GM23338 (cell line): ENCODE results near the gene PLPP4. TPM values are rescaled to one million over a fixed set of nuclear protein-coding genes. Genes with fewer than 3 reads are reported as not detected.

Source experiments
- ATAC-seq: fragments of 200-7000 bp; cut with Tn5 transposase; 3 replicates; pipeline ENCODE4 v1.9.1; 2020
- DNase-seq: peaks from one replicate; pipeline ENCODE4 v3.0.0-alpha.2; 2015; ENCODE audit warnings: low spot score
- H2AFZ ChIP-seq: fragments of 200-600 bp; sonication (generic); 2 replicates; pipeline ENCODE4 v1.8.0; 2016; ENCODE audit warnings: antibody characterized with exemption, mild to moderate bottlenecking, moderate library complexity
- H3F3A ChIP-seq: fragments of 200-600 bp; sonication (generic); replicated peaks from 2 replicates; pipeline ENCODE4 v1.8.0; 2017; ENCODE audit warnings: antibody characterized with exemption, mixed run types, low read depth
- H3K27ac ChIP-seq: fragments of 200-600 bp; sonication (generic); 2 replicates; pipeline ENCODE4 v1.6.1; 2016; ENCODE audit warnings: low read depth
- H3K27me3 ChIP-seq: fragments of 200-600 bp; sonication (generic); 2 replicates; pipeline ENCODE4 v1.8.0; 2016; ENCODE audit warnings: mild to moderate bottlenecking, mixed run types, moderate library complexity; ENCODE audit not compliant: insufficient read depth
- H3K36me3 ChIP-seq: fragments of 200-600 bp; sonication (generic); 2 replicates; pipeline ENCODE4 v1.8.0; 2016; ENCODE audit warnings: mild to moderate bottlenecking; ENCODE audit not compliant: insufficient read depth
- H3K4me1 ChIP-seq: fragments of 200-600 bp; sonication (generic); 2 replicates; pipeline ENCODE4 v1.8.0; 2016; ENCODE audit warnings: mild to moderate bottlenecking, moderate library complexity; ENCODE audit not compliant: insufficient read depth
- H3K4me2 ChIP-seq: fragments of 200-600 bp; sonication (generic); 2 replicates; pipeline ENCODE4 v1.7.1; 2017; ENCODE audit warnings: mixed run types
- H3K4me3 ChIP-seq: fragments of 200-600 bp; sonication (generic); 2 replicates; pipeline ENCODE4 v1.6.1; 2016; ENCODE audit warnings: mixed run types
- H3K79me2 ChIP-seq: fragments of 200-600 bp; sonication (generic); replicated peaks from 2 replicates; pipeline ENCODE4 v1.8.0; 2017; ENCODE audit warnings: mild to moderate bottlenecking; ENCODE audit not compliant: insufficient read depth
- H3K9me2 ChIP-seq: fragments of 200-600 bp; sonication (generic); 2 replicates; pipeline ENCODE4 v1.8.0; 2017; ENCODE audit not compliant: insufficient read depth
- H4K20me1 ChIP-seq: fragments of 200-600 bp; sonication (generic); replicated peaks from 2 replicates; pipeline ENCODE4 v1.8.0; 2017; ENCODE audit warnings: mild to moderate bottlenecking; ENCODE audit not compliant: insufficient read depth
- H3K27ac Mint-ChIP-seq: 2 replicates; pipeline ENCODE4 v1.8.0; 2020; ENCODE audit warnings: inconsistent platforms, mild to moderate bottlenecking, moderate library complexity, mixed read lengths
- H3K27me3 Mint-ChIP-seq: 3 replicates; pipeline ENCODE4 v1.8.0; 2022; ENCODE audit warnings: low read depth, mild to moderate bottlenecking, moderate library complexity, mixed read lengths, inconsistent platforms; ENCODE audit not compliant: insufficient read depth, poor library complexity
- H3K36me3 Mint-ChIP-seq: 3 replicates; pipeline ENCODE4 v1.8.0; 2021; ENCODE audit warnings: low read depth, mild to moderate bottlenecking, inconsistent platforms, moderate library complexity, mixed read lengths
- H3K4me1 Mint-ChIP-seq: 3 replicates; pipeline ENCODE4 v1.8.0; 2020; ENCODE audit warnings: mild to moderate bottlenecking, inconsistent platforms, mixed read lengths
- H3K4me3 Mint-ChIP-seq: 3 replicates; pipeline ENCODE4 v1.8.0; 2021; ENCODE audit warnings: moderate library complexity, mild to moderate bottlenecking, inconsistent platforms, mixed read lengths
- H3K9me3 Mint-ChIP-seq: 3 replicates; pipeline ENCODE4 v1.8.0; 2020; ENCODE audit warnings: moderate library complexity, mild to moderate bottlenecking, inconsistent platforms, mixed read lengths
- JUNB ChIP-seq: IDR thresholded peaks from one replicate; pipeline ENCODE4 v1.6.1; 2016; ENCODE audit warnings: antibody characterized with exemption; ENCODE audit not compliant: unreplicated experiment
- NANOG ChIP-seq: IDR thresholded peaks from 2 replicates; pipeline ENCODE4 v1.6.1; 2016; ENCODE audit warnings: antibody characterized with exemption, borderline replicate concordance
- POLR2AphosphoS5 ChIP-seq: IDR thresholded peaks from 2 replicates; pipeline ENCODE4 v1.6.1; 2016; ENCODE audit warnings: antibody characterized with exemption, low read depth
- STAT1 ChIP-seq: IDR thresholded peaks from one replicate; pipeline ENCODE4 v1.6.1; 2016; ENCODE audit warnings: antibody characterized with exemption; ENCODE audit not compliant: unreplicated experiment
- ZNF114 ChIP-seq: fragments of 250-450 bp; sonication (Bioruptor Pico); IDR thresholded peaks from 2 replicates; pipeline ENCODE4 v1.5.0; 2020; ENCODE audit warnings: mild to moderate bottlenecking, moderate library complexity
- ZNF331 ChIP-seq: fragments of 250-450 bp; sonication (Bioruptor Pico); IDR thresholded peaks from 2 replicates; pipeline ENCODE4 v1.5.0; 2020; ENCODE audit warnings: low read depth, mild to moderate bottlenecking, moderate library complexity
- polyA plus RNA-seq: library from polyadenylated mRNA; unstranded; fragments of >200 nt; fragmentation: Nextera tagmentation; extraction: Ambion mirVana; gene quantifications from 2 replicates; pipeline ENCODE4 v1.2.1, GENCODE V29; 2016
- total RNA-seq: library from RNA; depleted of rRNA; stranded (reverse); fragments of >200 nt; shearing (Covaris generic); gene quantifications from 2 replicates; pipeline ENCODE4 v1.2.3, GENCODE V29; 2014
- TF ChIP-seq, protein P1 (sequence below): IDR thresholded peaks from one replicate; pipeline ENCODE4 v1.6.1; 2018; ENCODE audit warnings: antibody characterized with exemption; ENCODE audit not compliant: unreplicated experiment
- TF ChIP-seq, protein P2 (sequence below): fragments of 250-450 bp; sonication (Bioruptor Pico); IDR thresholded peaks from 2 replicates; pipeline ENCODE4 v1.5.0; 2020; ENCODE audit warnings: mild to moderate bottlenecking, moderate library complexity

The PLPP4 gene
- total and polyA plus RNA-seq, 2 experiments from 2014 or later: 0.24 to 0.31 TPM

DNA sequence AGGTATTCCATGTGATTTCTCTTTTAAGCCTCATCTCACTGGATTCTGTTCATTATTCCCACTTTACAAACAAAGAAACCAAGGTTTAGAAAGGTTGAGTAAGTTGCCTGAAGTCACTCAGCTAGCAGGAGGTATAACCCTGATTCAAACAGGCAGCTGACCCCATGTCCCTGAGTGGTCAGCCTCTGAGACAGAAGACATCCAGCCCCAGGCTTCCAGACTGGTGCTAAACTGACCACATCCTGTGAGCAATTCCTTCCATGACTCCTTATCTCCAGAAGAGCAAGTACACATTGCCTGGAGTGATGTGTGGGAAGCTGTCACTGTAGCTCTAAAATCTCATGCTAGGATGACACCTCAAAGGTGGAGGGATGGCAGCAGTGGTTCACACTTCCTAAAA, 3.7 kb downstream of the PLPP4 start:
- Mint-ChIP-seq H3K36me3 (no peaks in the 10 kb centered on the region), H3K27me3 (peaks cover 31% of the 10 kb centered on the region), H3K9me3 (no peaks in the 10 kb centered on the region), H3K27ac (no peak overlapping the region), H3K4me1 (peaks cover 8% of the 10 kb centered on the region), H3K4me3 (no peak overlapping the region)
- Histone ChIP-seq H3K4me3 (no peak overlapping the region), H3F3A (no peaks in the 10 kb centered on the region), H3K79me2 (no peaks in the 10 kb centered on the region), H3K9me2 (no peaks in the 10 kb centered on the region), H2AFZ (no peak overlapping the region), H4K20me1 (no peaks in the 10 kb centered on the region), H3K27me3 (peaks cover 37% of the 10 kb centered on the region), H3K36me3 (no peaks in the 10 kb centered on the region), H3K4me2 (no peak overlapping the region), H3K4me1 (0 out of 2 replicates have a peak, but pooled peaks cover 3% of the 10 kb centered on the region), H3K27ac (no peak overlapping the region)
- DNase-seq: no peak
- no peak for ATAC-seq
- TF ChIP-seq, protein P1, sequence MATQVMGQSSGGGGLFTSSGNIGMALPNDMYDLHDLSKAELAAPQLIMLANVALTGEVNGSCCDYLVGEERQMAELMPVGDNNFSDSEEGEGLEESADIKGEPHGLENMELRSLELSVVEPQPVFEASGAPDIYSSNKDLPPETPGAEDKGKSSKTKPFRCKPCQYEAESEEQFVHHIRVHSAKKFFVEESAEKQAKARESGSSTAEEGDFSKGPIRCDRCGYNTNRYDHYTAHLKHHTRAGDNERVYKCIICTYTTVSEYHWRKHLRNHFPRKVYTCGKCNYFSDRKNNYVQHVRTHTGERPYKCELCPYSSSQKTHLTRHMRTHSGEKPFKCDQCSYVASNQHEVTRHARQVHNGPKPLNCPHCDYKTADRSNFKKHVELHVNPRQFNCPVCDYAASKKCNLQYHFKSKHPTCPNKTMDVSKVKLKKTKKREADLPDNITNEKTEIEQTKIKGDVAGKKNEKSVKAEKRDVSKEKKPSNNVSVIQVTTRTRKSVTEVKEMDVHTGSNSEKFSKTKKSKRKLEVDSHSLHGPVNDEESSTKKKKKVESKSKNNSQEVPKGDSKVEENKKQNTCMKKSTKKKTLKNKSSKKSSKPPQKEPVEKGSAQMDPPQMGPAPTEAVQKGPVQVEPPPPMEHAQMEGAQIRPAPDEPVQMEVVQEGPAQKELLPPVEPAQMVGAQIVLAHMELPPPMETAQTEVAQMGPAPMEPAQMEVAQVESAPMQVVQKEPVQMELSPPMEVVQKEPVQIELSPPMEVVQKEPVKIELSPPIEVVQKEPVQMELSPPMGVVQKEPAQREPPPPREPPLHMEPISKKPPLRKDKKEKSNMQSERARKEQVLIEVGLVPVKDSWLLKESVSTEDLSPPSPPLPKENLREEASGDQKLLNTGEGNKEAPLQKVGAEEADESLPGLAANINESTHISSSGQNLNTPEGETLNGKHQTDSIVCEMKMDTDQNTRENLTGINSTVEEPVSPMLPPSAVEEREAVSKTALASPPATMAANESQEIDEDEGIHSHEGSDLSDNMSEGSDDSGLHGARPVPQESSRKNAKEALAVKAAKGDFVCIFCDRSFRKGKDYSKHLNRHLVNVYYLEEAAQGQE: no peak
- no peak for TF ChIP-seq STAT1

DNA sequence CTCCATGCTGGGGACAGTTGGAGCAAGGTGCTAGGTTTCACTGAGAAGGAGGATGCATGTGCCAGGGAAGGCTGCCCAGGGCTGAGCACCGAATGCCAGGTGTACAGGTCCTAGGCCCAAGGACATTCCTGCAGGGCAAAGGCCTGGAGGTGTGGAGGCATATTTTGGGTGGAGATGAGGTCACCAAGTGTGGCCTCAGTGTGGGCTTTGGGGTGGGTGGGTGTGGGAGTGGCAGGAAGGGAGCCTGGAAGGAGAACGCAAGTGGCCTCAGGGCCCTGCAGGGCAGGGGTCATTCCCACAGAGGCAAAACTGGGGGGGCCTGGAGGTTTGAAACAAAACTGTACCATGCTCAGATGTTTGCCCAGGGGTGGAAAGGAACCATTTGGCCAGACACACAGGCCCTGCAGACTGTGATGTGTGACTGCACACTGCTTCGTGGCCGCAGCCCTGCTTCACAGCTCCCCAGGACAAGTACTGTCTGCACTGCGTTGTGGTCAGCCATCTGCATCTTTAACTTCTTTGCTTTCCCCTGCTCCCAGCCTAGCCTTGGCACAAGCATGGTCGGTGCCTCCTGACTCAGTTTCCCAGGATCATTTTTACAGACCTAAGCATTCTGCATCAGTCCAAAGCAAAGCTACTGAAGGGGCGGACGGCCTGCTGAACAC, 5.1 kb downstream of the PLPP4 start:
- H3K27ac ChIP-seq: no peak overlapping the region
- H3K36me3 ChIP-seq: no peaks in the 10 kb centered on the region
- no peak overlapping the region for H2AFZ ChIP-seq
- Mint-ChIP-seq H3K27me3 (peaks cover 21% of the 10 kb centered on the region), H3K36me3 (no peaks in the 10 kb centered on the region), H3K9me3 (no peaks in the 10 kb centered on the region), H3K27ac (no peak overlapping the region), H3K4me3 (no peak overlapping the region), H3K4me1 (no peaks in the 10 kb centered on the region; the same call in 2 of the 3 replicates)
- peaks cover 26% of the 10 kb centered on the region for H3K27me3 ChIP-seq
- no peaks in the 10 kb centered on the region for H3K79me2 ChIP-seq
- H4K20me1 ChIP-seq: no peaks in the 10 kb centered on the region
- no peak for ATAC-seq
- no peaks in the 10 kb centered on the region for H3F3A ChIP-seq
- DNase-seq: no peak
- H3K9me2 ChIP-seq: no peaks in the 10 kb centered on the region
- H3K4me3 ChIP-seq: no peak overlapping the region
- no peaks in the 10 kb centered on the region for H3K4me1 ChIP-seq
- no peak overlapping the region for H3K4me2 ChIP-seq
- TF ChIP-seq, protein P1: no peak
- no peak for TF ChIP-seq ZNF114 (CRISPR knock-in tag)
- no peak for TF ChIP-seq NANOG
- TF ChIP-seq ZNF331 (CRISPR knock-in tag): no peak
- TF ChIP-seq POLR2AphosphoS5: no peak
- TF ChIP-seq, protein P2, sequence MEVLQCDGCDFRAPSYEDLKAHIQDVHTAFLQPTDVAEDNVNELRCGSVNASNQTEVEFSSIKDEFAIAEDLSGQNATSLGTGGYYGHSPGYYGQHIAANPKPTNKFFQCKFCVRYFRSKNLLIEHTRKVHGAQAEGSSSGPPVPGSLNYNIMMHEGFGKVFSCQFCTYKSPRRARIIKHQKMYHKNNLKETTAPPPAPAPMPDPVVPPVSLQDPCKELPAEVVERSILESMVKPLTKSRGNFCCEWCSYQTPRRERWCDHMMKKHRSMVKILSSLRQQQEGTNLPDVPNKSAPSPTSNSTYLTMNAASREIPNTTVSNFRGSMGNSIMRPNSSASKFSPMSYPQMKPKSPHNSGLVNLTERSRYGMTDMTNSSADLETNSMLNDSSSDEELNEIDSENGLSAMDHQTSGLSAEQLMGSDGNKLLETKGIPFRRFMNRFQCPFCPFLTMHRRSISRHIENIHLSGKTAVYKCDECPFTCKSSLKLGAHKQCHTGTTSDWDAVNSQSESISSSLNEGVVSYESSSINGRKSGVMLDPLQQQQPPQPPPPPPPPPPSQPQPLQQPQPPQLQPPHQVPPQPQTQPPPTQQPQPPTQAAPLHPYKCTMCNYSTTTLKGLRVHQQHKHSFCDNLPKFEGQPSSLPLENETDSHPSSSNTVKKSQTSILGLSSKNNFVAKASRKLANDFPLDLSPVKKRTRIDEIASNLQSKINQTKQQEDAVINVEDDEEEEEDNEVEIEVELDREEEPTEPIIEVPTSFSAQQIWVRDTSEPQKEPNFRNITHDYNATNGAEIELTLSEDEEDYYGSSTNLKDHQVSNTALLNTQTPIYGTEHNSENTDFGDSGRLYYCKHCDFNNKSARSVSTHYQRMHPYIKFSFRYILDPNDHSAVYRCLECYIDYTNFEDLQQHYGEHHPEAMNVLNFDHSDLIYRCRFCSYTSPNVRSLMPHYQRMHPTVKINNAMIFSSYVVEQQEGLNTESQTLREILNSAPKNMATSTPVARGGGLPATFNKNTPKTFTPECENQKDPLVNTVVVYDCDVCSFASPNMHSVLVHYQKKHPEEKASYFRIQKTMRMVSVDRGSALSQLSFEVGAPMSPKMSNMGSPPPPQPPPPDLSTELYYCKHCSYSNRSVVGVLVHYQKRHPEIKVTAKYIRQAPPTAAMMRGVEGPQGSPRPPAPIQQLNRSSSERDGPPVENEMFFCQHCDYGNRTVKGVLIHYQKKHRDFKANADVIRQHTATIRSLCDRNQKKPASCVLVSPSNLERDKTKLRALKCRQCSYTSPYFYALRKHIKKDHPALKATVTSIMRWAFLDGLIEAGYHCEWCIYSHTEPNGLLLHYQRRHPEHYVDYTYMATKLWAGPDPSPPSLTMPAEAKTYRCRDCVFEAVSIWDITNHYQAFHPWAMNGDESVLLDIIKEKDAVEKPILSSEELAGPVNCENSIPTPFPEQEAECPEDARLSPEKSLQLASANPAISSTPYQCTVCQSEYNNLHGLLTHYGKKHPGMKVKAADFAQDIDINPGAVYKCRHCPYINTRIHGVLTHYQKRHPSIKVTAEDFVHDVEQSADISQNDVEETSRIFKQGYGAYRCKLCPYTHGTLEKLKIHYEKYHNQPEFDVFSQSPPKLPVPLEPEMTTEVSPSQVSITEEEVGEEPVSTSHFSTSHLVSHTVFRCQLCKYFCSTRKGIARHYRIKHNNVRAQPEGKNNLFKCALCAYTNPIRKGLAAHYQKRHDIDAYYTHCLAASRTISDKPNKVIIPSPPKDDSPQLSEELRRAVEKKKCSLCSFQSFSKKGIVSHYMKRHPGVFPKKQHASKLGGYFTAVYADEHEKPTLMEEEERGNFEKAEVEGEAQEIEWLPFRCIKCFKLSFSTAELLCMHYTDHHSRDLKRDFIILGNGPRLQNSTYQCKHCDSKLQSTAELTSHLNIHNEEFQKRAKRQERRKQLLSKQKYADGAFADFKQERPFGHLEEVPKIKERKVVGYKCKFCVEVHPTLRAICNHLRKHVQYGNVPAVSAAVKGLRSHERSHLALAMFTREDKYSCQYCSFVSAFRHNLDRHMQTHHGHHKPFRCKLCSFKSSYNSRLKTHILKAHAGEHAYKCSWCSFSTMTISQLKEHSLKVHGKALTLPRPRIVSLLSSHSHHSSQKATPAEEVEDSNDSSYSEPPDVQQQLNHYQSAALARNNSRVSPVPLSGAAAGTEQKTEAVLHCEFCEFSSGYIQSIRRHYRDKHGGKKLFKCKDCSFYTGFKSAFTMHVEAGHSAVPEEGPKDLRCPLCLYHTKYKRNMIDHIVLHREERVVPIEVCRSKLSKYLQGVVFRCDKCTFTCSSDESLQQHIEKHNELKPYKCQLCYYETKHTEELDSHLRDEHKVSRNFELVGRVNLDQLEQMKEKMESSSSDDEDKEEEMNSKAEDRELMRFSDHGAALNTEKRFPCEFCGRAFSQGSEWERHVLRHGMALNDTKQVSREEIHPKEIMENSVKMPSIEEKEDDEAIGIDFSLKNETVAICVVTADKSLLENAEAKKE (CRISPR knock-in tag): no peak
- TF ChIP-seq JUNB: no peak
